Stimulated activated CD8-positive, alpha-beta memory T cell treated with anti-CD3 and anti-CD28 coated beads, Interleukin-12 subunit alpha, Interleukin-12 subunit beta, amount 100 ng/mL, for 1 hour (primary cell): ENCODE results near the gene ZNF835.
"Not testable (repeated sequence)": the region's sequence is repeated elsewhere in the genome, so short reads cannot be mapped to it uniquely, and the experiment has no call there.

Experiments
- DNase-seq: peaks from one replicate; pipeline ENCODE4 v3.0.0-alpha.2; 2020; ENCODE audit warnings: low read depth

ZNF835 gene

GRCh38 chr19:56671613-56671994, at the start of gene ZNF835:
Gene ZNF835 (minus strand): TSS chr19:56671757. CDS start chr19:56665198, 6,559 bp downstream.
- DNase-seq: peak; percentile 70

GRCh38 chr19:56720281-56720680, 48.7 kb upstream of the ZNF835 start:
- DNase-seq: no peak

- no peak for DNase-seq
Observed at GRCh38 chr19:56718231-56718630, 46.7 kb upstream of the ZNF835 start.

- DNase-seq: no peak
Observed at GRCh38 chr19:56712611-56713276, 41.2 kb upstream of the ZNF835 start.

GRCh38 chr19:56710437-56710836, 38.9 kb upstream of the ZNF835 start:
- no peak for DNase-seq

GRCh38 chr19:56707821-56708220, 36.3 kb upstream of the ZNF835 start:
- DNase-seq: no peak

GRCh38 chr19:56705939-56706338, 34.4 kb upstream of the ZNF835 start:
- DNase-seq: no peak

- no peak for DNase-seq
Observed at GRCh38 chr19:56701895-56702294, 30.3 kb upstream of the ZNF835 start.

GRCh38 chr19:56699552-56699951, 28.0 kb upstream of the ZNF835 start:
- no peak for DNase-seq

- no peak for DNase-seq
Observed at GRCh38 chr19:56692206-56692895, 20.8 kb upstream of the ZNF835 start.

GRCh38 chr19:56690670-56691069, 19.1 kb upstream of the ZNF835 start:
- no peak for DNase-seq

GRCh38 chr19:56689198-56689597, 17.6 kb upstream of the ZNF835 start:
- DNase-seq: no peak

GRCh38 chr19:56687031-56687430, 15.5 kb upstream of the ZNF835 start:
- no peak for DNase-seq

- DNase-seq: no peak
Observed at GRCh38 chr19:56683116-56683515, 11.6 kb upstream of the ZNF835 start.

GRCh38 chr19:56681702-56682101, 10.1 kb upstream of the ZNF835 start:
- no peak for DNase-seq

- DNase-seq: no peak
Observed at GRCh38 chr19:56678205-56678604, 6.6 kb upstream of the ZNF835 start.

GRCh38 chr19:56672610-56673009, 1.1 kb upstream of the ZNF835 start:
- DNase-seq: not testable (repeated sequence)

GRCh38 chr19:56670961-56671612, 470 bp downstream of the ZNF835 start:
- no peak for DNase-seq

- DNase-seq: no peak
Observed at GRCh38 chr19:56670401-56670960, 1.1 kb downstream of the ZNF835 start.

- DNase-seq: no peak
Observed at GRCh38 chr19:56668676-56669075, 2.9 kb downstream of the ZNF835 start.

- no peak for DNase-seq
Observed at GRCh38 chr19:56667311-56667870, 4.2 kb downstream of the ZNF835 start.

- DNase-seq: no peak
Observed at GRCh38 chr19:56664511-56664910, 7.0 kb downstream of the ZNF835 start.
